ENCODE measurements around the gene FGD4.

The FGD4 gene

GRCh38 chr12:32478858-32479725, 79.7 kb downstream of the FGD4 start:
- DNase-seq (ENCODE audit: low read depth), result no peak
- no peak overlapping the region for H3K4me3 ChIP-seq (ENCODE audit: control insufficient read depth, low read depth, low read length)
- TF ChIP-seq CTCF (conservative IDR thresholded peaks at IDR 0.05; ENCODE audit: control insufficient read depth, insufficient read depth, low read depth, low read length), result no peak

GRCh38 chr12:32482226-32482625, 82.9 kb downstream of the FGD4 start:
- TF ChIP-seq CTCF (conservative IDR thresholded peaks at IDR 0.05; ENCODE audit: control insufficient read depth, insufficient read depth, low read depth, low read length), result no peak
- no peak for DNase-seq (ENCODE audit: low read depth)
- H3K4me3 ChIP-seq (ENCODE audit: control insufficient read depth, low read depth, low read length), result no peak overlapping the region

DNA sequence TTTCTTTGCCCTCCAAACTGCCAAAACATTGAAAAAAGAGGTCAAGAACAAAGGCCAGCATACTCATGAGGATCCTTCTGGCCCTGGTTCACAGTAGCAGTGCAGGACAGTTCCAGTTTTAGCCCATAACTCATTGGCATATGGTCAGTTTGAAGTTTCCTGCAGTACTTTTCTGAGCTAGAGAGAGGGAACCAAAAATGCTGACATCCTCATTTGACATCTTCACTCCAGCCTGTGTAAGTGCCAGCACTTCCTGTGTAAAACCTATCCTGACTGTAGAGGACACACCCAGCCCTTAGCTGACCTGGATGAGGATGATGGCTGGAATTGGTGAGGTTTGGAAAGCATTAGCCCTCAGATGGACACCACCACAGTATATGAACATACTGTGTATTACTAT, 84.1 kb downstream of the FGD4 start:
- no peak for DNase-seq (ENCODE audit: low read depth)
- no peak for TF ChIP-seq CTCF (conservative IDR thresholded peaks at IDR 0.05; ENCODE audit: control insufficient read depth, insufficient read depth, low read depth, low read length)
- no peak overlapping the region for H3K4me3 ChIP-seq (ENCODE audit: control insufficient read depth, low read depth, low read length)

- no peak overlapping the region for H3K4me3 ChIP-seq (ENCODE audit: control insufficient read depth, low read depth, low read length)
- no peak for DNase-seq (ENCODE audit: low read depth)
- TF ChIP-seq CTCF (conservative IDR thresholded peaks at IDR 0.05; ENCODE audit: control insufficient read depth, insufficient read depth, low read depth, low read length), result no peak
Measured at GRCh38 chr12:32483993-32484392, 84.6 kb downstream of the FGD4 start.

DNA sequence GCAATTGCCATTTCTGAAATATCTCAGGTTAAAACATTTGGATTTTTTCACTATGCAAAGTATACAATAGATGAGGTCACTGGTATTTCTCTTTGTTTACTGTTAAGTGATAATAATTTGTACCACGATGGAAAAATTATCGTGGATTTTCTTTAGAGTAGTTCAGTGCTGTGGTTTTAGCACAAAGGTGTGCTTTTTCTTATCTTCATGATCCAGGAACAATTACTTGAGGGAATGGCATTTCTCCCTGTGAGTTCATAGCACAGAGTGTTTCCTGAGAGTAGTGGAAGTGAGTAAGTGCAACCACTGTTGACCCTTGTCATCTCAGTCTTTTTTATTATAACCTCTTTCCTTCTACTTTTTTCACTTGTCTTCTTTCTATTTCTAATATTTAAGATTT, 86.8 kb downstream of the FGD4 start:
- no peak overlapping the region for H3K4me3 ChIP-seq (ENCODE audit: control insufficient read depth, low read depth, low read length)
- DNase-seq (ENCODE audit: low read depth), result no peak
- TF ChIP-seq CTCF (conservative IDR thresholded peaks at IDR 0.05; ENCODE audit: control insufficient read depth, insufficient read depth, low read depth, low read length), result no peak

- no peak for TF ChIP-seq CTCF (conservative IDR thresholded peaks at IDR 0.05; ENCODE audit: control insufficient read depth, insufficient read depth, low read depth, low read length)
- no peak overlapping the region for H3K4me3 ChIP-seq (ENCODE audit: control insufficient read depth, low read depth, low read length)
- no peak for DNase-seq (ENCODE audit: low read depth)
Measured at GRCh38 chr12:32488132-32488531, 88.8 kb downstream of the FGD4 start.
